Measurements from ENCODE around the gene CFAP68.

The CFAP68 gene

GRCh38 chr11:111913031-111913861, 33.9 kb downstream of the CFAP68 start:
- DNase-seq (ENCODE audit: low read depth, low spot score): no peak
- in situ Hi-C loops (cut with HindIII; ENCODE audit: low sequenced_read_pairs): no loop called here
- H3K4me3 ChIP-seq (ENCODE audit: low read depth, low read length): no peak overlapping the region
- no peak for TF ChIP-seq CTCF (IDR thresholded peaks at IDR 0.05; ENCODE audit: low read depth, low read length)

- in situ Hi-C loops (cut with HindIII; ENCODE audit: low sequenced_read_pairs): no loop called here
- no peak overlapping the region for H3K4me3 ChIP-seq (ENCODE audit: low read depth, low read length)
- DNase-seq (ENCODE audit: low read depth, low spot score): peak; percentile 57
- TF ChIP-seq CTCF (IDR thresholded peaks at IDR 0.05; ENCODE audit: low read depth, low read length): no peak
Measured at GRCh38 chr11:111913997-111914396, 34.7 kb downstream of the CFAP68 start.

- in situ Hi-C loops (cut with HindIII; ENCODE audit: low sequenced_read_pairs): no loop called here
- TF ChIP-seq CTCF (IDR thresholded peaks at IDR 0.05; ENCODE audit: low read depth, low read length): no peak
Measured at GRCh38 chr11:111916768-111917167, 37.4 kb downstream of the CFAP68 start.

GRCh38 chr11:111917312-111917711, 38.0 kb downstream of the CFAP68 start:
- H3K4me3 ChIP-seq (ENCODE audit: low read depth, low read length): no peak overlapping the region
- TF ChIP-seq CTCF (IDR thresholded peaks at IDR 0.05; ENCODE audit: low read depth, low read length): no peak
- no peak for DNase-seq (ENCODE audit: low read depth, low spot score)
- in situ Hi-C loops (cut with HindIII; ENCODE audit: low sequenced_read_pairs): no loop called here

More at GRCh38 chr11:111916768-111917167, 37.4 kb downstream of the CFAP68 start:
- DNase-seq (ENCODE audit: low read depth, low spot score): no peak
- H3K4me3 ChIP-seq (ENCODE audit: low read depth, low read length): no peak overlapping the region

- DNase-seq (ENCODE audit: low read depth, low spot score): no peak
Measured at GRCh38 chr11:111917788-111918187, 38.4 kb downstream of the CFAP68 start.

More at GRCh38 chr11:111917788-111918187, 38.4 kb downstream of the CFAP68 start:
- in situ Hi-C loops (cut with HindIII; ENCODE audit: low sequenced_read_pairs): no loop called here
- H3K4me3 ChIP-seq (ENCODE audit: low read depth, low read length): no peak overlapping the region
- no peak for TF ChIP-seq CTCF (IDR thresholded peaks at IDR 0.05; ENCODE audit: low read depth, low read length)
